GM21737 (cell line): ENCODE data around the gene LZTS2.
"Not testable (repeated sequence)": the region's sequence is repeated elsewhere in the genome, so short reads cannot be mapped to it uniquely, and the experiment has no call there.

Experiments
- ATAC-seq: cut with Tn5 transposase; IDR thresholded peaks from one replicate; pipeline ENCODE4 v1.9.1; 2021; ENCODE audit warnings: mild to moderate bottlenecking, moderate library complexity; ENCODE audit not compliant: unreplicated experiment

LZTS2 gene, protein sequence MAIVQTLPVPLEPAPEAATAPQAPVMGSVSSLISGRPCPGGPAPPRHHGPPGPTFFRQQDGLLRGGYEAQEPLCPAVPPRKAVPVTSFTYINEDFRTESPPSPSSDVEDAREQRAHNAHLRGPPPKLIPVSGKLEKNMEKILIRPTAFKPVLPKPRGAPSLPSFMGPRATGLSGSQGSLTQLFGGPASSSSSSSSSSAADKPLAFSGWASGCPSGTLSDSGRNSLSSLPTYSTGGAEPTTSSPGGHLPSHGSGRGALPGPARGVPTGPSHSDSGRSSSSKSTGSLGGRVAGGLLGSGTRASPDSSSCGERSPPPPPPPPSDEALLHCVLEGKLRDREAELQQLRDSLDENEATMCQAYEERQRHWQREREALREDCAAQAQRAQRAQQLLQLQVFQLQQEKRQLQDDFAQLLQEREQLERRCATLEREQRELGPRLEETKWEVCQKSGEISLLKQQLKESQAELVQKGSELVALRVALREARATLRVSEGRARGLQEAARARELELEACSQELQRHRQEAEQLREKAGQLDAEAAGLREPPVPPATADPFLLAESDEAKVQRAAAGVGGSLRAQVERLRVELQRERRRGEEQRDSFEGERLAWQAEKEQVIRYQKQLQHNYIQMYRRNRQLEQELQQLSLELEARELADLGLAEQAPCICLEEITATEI

DNA sequence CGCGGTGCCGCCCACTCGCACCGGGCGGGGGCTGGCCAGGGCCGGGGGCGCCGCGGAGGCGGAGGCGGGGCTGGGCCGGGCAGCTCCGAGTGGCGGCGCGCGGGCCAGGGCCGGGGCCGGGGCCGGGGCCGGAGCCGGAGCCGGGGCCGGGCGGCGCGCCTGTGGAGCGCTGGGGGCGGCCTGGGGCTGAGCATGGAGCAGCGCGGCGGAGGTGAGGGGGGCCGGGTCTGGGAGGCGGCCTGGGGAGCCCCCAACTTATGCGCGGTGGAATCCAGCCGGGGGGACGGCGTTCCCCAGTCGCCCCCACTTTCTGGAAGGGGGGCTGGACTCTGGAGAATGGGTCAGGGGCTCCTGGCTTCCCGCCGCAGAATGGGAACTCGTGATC lies at the start of gene LZTS2:
LZTS2 (plus strand) TSS at position 67 of the 385 bp plus-strand sequence. CDS start 2,731 bp downstream, outside the sequence.
- ATAC-seq = no peak

DNA sequence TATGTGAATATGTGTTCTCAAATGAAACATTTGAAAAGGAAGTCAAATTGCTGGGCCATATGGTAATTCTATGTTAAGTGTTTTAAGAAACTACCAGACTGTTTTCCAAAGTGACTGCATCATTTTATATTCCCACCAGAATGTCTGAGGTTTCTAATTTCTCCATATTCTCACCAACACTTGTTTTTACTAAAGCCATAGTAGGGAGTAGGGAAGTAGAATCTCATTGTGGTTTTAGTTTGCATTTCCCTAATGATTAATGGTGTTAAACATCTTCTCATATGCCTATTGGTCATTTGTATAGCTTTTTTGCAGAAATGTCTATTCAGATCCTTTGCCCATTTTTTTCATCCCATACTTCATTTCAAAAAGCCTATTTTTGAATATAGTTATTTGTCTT lies 39.4 kb upstream of the LZTS2 start:
- ATAC-seq = no peak

DNA sequence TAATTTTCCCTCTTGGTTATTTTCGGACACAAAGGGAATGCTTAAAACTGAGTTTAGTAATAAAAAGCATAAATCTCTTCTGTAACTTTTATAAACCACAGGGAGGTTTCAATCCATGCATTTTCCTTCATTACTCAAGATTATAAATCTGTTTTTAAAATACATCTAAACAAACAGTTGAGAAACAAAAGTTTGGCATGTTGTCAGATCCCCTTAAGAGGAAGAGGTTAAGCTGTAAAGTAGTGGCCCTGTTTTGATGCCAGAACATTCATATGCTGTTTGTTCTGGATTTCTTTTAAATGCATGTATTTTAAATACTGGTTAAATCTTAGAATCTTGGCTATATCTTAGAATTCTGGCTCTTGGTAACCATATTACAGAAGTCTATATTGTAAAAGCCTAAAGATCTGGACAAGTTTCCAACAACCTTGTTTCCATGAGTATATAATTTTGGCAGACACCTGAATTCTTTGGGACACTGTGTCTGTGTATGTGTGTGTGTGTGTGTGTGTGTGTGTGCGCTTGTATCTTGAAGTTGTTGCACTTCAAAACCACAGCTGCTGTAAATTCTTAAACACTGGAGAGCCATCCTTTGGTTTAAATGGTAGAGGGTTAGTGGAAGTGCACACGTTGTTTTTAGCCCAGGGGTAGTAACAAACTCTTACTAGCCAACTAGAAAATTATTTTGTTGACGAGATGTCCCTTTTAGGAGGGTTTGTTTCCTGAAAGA lies 37.1 kb upstream of the LZTS2 start:
- no peak for ATAC-seq

DNA sequence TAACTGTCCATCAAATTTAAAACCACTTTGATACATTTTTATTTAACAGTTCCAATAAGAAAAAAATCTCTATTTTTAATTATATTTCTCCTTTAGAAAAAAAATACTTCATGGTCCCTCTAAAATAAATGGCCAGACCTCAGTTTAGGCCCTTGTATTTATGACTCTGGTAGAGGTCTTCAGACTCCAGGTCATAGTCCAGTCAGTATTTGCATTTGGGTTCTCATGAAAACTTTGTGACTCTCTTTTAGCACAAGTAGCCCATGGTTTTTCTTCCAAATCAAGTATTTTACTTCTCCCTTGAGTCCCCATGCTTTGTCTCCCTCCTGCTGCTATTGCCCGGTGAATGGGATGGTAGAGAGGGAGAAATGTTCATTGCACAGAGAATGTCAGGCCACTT lies 35.8 kb upstream of the LZTS2 start:
- no peak for ATAC-seq

GRCh38 chr10:100965820-100966219 lies 33.8 kb upstream of the LZTS2 start:
- no peak for ATAC-seq

DNA sequence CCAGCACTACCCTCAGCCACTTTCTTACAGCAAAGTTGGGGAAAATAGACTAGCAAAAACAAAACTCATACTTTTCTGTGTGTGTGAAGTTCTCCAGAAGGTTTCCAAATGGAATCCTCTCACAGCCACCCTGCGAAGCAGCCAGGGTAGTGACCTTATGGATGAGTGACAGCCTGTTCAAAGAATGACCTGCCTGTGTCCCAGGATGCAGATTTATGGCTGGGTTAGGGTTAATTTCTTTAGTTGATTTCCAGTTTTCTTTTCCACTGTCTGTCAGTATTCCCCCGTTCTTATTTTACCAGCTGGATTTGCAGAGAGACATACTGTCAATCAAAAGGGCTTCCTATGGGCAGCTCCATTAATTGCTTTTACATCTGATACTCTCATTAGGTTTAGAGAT lies 32.7 kb upstream of the LZTS2 start:
- ATAC-seq = no peak

- ATAC-seq = no peak
Observed at GRCh38 chr10:100967332-100967731, 32.3 kb upstream of the LZTS2 start.

DNA sequence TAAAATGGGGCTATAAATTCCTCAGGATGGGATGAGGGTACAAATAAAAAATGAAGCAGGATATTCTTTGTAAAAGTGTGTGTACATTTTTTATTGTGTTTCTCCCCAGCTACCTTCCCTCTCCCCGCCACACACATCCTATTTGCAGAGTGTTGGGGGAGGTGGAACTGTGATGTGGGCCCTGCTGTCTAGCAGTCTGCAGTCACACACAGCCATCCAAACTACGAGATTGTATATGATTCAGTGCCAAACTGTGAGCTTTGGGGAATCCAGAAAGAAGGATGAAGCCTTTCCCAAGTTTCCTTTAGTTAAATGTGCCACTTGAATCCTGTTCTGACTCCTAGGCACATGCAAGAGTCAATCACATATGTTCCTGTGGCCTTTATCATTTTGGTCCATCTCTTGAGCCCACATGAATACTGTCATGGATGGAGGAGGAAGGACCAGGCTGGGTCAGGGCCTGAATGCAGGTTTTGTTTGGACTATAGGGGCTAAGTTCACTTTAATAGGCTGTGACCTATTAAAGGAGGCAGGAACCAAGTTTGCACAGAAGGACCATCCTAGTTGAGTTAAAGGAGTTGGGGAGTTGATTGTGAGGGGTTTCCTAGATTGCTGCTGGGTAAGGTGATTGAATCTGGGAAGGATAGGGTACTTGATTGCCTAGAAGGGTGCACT lies 31.4 kb upstream of the LZTS2 start:
- no peak for ATAC-seq

DNA sequence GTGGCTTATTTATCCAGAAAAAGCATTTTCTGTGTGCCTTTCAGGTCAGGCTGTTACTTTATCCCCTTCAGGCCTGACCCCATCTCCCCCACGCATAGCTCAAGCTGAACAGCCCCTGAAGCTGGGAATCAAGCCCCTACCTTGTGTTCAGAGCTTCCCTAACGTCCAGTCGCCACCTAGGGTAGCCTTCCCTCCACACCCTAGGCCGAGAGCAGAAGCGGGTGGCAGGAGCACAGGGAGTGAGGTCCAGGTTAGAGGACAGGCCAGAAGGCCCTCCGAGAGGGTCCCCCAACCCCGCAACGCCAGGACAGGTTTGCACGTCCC lies 30.8 kb upstream of the LZTS2 start:
- ATAC-seq = no peak

DNA sequence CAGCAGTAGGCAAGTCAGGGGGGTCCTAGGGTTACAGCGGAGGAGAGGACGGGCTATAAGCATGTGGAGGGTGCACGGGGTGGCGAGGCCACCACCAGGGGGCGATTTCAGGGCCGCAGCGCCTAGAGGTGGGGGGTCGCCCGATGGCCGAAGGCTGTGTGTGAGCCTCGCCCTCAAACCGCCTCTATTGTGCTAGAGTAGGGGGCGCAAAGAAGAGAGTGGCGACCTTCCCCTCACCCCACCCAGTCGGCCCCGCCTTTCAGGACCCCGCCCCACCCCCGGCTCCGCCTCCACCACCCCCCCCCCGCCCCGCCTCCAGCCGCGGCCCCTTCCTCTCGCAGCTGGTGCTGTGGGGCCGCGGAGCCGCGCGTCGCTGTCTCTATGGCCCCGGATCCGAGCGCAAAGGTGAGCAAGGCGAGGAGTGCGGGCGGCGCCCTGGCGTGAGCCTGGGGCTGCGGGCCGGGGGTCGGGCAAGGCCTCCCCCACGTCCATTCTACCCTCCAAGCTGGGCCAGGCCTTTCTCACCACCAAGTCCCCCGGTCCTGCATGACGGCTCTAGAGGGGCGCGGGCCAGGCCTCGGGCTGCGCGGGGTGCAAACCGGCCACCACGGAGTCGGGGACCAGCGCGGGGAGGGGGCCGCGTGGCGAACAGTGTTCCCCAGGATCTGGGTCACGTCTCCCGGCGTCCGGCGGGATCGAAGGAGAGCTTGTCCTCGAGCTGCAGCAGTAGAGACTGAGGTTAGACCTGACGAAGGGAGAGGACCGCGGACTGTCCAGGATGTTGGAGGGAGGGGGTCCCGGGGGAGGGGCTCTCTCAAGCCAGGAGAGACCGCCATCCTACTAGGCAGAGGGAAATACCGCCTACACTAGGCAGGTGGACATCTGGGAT lies 30.2 kb upstream of the LZTS2 start, which contains the start of gene SEMA4G:
SEMA4G (plus strand) TSS at position 318 of the 889 bp plus-strand sequence. CDS start 3,409 bp downstream, outside the sequence.
- no peak for ATAC-seq

DNA sequence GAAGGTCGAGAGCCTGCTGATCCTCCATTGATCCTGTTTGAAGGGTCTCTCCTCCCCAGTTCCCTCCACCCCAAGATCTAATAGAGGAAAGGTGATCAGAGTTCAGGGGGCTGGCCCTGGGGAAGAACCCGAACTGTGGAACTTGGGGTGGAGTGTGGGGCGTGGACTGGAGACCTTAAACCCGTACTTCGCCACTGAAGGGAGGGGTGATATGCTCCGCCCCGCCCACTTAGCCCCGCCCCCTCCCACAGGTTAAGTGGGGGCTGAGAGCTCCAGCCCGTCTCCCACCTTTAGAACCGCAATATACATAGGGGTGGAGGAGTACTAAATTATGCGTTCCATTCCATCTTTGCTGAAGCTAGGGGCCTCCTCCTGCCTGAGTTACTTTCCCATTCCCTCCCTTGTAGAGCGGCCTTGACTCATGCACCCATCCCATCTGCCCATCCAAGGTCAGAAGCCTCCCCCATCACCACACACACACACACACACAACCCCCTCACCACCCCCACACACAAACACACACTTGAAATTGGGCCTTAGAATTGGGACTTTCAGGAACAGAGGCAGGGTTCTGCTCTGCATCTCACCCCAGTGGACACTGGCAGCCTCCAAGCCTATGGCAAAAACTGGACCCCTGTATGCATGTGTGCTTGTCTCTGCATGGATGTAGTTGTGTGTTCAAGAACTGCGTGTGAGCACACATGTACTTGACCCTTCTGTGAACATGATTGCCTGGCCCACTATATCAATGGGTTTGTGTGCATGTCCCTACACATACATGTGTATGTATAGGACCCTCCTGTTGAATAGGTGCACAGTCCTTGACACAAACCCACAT lies 29.3 kb upstream of the LZTS2 start:
- ATAC-seq = no peak

DNA sequence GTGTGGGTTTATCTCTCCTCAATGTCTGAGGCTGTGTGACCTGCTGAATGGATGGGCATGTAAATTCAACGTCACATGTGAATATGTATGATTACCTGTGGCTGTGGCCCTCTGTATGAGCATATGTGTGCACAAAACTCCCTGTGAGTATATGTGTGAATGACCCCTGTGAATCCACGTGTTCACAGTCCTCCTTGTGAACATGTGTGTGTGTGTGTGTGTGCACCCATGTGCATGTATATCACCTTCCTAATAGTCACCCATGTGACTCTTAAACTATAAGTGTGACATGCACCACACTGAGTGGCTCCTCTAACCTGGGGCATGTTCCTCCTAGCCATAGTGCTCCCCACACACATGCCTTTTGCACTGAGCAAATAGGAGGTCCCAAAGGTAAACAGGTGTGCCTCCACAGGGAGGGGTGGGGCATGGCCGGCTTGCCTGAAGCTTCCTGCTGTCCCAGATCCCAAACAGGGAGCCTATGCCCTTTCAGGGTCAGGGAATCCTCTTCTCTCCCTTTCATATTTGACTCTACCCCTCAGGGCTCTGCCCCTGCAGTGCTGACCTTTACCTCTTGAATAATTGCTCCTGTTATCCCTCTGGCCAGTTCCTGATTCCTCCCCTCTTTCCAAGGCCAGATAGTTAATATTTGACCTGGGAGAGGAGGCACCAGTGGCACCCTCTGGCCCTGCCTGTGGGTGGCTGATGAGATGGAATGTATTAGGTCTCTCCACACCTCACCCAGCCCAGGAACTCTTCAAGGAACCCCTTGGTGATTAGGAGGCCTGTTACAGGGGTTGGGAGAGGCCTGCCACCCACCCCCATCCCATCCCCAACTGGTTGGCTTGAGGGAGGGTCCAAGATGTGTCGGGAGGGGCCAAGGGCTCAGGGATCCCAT lies 28.4 kb upstream of the LZTS2 start:
- ATAC-seq = no peak

- ATAC-seq = no peak
Observed at GRCh38 chr10:100972115-100972903, 27.3 kb upstream of the LZTS2 start.

GRCh38 chr10:100972904-100973535 lies 26.6 kb upstream of the LZTS2 start:
- ATAC-seq = no peak

GRCh38 chr10:100975397-100975796 lies 24.2 kb upstream of the LZTS2 start:
- ATAC-seq = not testable (repeated sequence)

DNA sequence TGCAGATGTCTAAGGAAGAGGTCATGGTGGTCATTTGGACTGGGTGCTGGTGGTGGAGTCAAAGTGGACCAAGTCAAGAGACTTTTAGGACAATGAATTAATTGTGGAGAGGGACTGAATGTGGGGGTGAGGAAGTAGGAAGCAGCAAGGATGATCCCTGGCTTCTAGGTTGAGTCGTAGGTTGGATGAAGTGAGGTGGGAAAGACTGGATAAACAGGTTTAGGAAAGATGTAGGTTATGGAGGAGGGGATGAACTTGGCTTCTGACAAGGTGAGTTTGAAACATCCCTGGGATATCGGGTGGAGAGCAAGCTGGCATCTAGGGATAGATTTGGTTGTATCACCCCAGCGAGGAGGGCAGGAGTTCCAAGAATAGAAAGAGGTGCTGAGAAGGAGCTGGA lies 22.7 kb upstream of the LZTS2 start:
- ATAC-seq = no peak

DNA sequence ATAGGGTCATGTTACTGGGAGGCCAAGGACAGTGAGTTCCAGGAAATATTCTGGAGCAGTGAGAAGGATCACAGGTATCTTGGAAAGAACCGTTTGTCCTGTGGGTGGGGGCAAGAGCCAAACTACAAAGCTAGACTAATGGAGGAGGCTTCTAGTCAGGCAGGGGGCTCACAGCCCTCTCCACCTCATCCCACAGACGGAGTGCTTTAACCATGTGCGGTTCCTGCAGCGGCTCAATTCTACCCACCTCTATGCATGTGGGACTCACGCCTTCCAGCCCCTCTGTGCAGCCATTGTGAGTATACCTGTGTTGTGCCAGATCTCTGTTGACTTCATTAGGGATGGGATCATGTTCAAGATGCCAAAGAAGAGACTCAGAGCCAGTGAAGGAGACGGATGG lies 22.2 kb upstream of the LZTS2 start:
- ATAC-seq = no peak
